AG20443 (cell line): ENCODE results near the gene CELA1.
A peak's percentile ranks its signal among the peaks of the same experiment; 100 is the strongest.

Source experiments
- DNase-seq: peaks from one replicate; pipeline ENCODE4 v3.0.0; 2012; ENCODE audit warnings: low spot score, mixed read lengths

The CELA1 gene

DNA sequence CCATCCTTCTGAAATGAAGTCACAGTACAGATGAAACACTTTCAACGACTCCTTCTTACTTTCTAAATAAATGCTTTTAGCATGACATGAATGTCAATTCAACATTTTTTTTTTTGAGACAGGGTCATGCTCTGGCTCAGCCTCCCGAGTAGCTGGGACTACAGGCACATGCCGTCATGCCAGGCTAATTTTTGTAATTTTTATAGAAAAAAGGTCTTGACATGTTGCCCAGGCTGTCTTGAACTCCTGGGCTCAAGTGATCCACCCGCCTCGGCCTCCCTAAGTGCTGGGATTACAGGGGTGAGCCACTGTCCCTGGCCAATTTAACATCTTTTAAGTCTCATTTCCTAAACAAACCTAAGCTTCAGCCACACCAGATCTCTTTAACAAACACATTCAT is 28.4 kb upstream of the CELA1 start:
- no peak for DNase-seq

DNA sequence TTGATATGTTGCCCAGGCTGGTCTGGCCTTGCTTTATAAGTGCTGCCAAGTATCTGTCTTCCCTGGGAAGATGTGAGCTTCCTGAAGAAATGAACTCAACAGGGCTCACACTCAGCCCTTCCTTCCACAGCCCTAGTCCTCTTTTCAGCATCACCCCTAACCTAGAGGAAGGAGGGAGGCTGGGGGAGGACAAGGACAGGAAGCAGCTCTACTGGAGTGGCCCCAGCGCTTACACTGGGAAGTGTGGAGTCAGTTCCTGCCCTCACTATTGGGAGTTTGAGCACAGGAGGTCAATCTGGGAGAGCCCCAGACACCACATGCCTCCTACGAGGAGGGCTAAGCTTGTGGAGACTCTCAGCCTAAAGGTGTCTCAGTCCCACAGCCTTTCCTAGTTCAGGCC is 27.9 kb upstream of the CELA1 start:
- DNase-seq = no peak

DNA sequence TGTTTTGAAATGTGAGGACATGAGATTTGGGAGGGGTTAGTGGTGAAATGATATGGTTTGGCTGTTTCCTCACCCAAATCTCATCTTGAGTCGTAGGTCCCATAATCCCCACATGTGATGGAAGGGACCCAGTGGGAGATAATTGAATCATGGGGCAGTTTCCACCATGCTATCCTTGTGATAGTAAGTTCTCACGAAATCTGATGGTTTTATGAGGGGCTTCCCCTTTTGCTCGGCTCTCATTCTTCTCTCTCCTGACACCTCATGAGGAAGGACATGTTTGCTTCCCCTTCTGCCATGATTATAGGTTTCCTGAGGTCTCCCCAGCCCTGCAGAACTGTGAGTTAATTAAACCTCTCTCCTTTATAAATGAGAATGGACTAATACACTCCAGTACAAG is 26.7 kb upstream of the CELA1 start:
- DNase-seq = no peak

GRCh38 chr12:51372021-51372420 is 25.5 kb upstream of the CELA1 start:
- DNase-seq = no peak

DNA sequence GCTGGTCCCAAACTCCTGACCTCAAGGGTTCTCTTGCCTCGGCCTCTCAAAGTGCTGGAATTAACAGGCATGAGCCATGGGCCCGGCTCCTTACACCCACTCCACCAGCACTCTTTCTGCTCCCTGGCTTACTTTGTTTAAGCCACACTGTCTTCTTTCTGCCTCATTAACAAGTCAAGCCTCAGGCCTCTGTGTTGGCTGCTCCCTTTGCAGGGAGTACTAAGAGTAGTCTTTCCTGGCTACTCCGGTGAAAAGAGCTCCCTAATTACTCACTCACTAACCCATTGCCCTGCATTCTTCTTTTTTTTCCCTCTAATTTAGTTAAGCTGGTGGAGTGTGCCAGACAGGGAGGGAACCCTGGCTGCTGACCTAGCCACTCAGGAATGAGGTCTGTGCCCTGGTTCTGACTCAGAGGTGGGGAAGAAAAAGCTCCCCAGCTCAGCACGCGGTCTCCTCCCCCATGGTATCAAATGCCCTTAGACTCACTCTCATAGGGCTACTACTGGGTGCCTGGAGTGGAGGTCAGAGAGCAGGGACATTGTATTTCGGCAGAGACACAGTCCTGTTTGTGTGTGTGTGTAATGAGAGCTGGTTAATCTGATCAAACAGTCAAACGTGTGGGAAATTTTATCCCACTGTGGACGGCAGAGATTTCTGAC is 24.9 kb upstream of the CELA1 start:
- DNase-seq = peak; percentile 96

- DNase-seq = no peak
Measured at GRCh38 chr12:51370667-51371066, 24.2 kb upstream of the CELA1 start.

DNA sequence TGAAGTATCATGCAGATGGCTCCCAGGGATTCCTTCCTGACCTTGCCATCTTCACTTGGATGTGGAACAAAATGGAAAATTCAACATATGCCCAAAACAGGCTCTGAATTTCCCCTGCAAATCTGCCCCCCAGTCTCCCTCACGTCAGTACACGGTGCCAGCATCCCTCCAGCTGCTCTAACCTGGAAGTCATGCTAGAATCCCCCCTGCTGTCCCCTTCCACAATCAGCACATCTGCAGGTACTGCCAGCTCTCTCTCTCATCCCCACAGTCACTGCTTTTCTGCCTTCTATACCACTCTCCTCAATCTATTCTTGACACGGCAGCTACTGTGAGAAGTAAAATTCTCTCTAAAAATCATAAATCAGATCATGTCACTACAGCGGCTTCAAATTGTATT is 23.1 kb upstream of the CELA1 start:
- DNase-seq = no peak

DNA sequence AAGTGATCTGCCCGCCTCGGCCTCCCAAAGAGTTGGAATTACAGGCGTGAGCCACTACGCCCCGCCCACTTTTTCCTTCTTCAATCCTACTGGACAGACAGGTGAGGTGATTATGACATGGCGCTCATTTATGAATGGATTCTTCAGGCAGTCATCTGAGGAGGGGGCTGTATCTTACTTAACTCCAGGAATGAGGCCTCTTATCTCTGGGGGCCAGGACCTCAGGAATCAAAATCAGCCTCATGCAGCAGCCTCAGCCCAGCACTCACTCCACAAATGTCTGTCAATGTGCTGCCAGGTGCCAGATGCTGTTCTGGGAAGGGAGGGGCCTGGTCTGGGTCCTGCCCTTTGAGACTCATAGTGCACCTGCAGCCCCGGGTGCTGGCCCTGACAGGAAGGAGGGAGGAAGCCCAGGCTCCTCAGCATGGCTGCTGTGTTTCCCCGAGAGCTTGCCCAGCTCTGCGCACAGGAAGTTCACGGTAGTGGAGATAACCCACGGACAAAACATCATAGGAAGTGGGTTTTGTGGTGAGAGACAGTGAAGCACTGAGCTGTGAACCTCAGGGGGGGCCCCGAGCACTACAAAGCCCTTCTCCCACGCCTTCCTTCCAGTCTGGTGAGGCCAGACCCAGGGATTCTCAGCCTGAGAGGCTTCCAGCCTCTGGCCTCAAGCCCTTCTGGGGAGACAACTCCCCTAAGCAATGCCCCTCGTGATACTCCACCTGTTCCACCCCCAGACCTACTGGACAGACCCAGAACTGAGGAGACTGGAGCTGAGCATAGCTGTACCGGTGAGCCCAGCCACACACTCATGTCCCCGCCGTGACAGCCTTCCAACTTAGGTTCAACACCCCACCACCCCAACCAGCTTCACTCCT is 22.4 kb upstream of the CELA1 start:
- no peak for DNase-seq

DNA sequence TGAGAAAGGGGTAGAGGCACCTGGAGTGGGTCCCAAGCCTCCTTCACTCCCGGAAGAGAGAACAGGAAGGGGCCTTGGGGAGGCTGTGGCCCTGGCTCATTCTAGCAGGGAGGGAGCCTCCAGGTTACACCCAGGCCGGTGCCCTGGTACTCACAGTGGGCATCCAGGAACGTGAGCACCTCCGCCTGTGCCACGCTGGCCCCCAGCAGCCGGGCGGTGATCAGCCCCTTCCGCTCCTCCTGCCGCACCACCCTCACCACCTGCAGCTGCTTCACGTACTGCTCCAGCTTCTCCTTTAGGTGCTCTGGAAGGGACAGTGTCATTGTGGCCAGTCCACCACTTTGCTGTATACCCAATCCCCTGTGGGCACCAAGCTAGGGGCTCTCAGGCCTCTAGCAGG is 18.8 kb upstream of the CELA1 start:
- DNase-seq = no peak

DNA sequence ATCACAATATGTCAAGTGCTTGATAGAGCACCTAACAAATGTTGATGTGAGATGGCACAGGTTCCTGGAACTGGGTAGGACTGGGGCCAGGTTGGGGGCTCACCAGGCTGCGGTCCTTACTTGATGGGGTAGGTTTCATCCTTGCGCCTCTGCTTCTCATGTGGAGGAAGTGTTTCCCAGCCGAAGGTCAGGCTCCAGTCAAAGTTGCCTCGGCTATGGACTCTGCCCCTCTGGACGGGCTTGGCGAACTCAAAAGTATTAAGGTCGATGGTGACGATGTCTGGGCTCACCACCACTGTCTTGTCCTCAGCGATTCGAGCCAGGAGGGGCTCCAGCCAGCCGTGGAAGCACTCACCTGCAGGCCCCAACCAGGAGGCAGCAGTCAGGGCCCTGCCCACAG is 17.5 kb upstream of the CELA1 start:
- no peak for DNase-seq

DNA sequence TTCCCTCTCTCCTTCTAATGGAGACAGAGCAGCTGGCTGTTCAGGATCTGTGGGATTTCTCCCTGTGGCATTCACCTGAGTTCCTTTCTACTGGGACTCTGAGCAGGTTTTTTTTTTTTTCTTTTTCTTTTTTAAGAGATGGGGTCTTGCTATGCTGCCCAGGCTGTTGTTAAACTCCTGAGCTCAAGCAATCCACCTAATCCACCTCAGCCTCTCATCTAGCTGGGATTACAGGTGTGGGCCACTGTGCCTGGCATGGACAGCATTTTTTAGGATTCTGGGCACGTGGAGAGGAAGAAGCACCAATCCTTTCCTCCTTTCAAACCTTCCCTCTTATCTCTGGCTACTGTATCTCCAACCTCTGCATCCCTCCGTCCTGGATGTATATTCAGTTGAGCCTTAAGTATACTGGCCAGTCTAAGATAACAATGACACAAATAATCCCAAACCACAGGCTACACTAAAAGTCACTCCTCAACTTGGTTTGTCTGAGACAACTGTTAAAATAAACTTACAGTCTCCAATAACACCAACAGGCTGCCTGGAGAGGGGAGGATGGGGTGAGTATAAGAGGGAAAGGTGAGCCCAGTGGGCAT is 16.4 kb upstream of the CELA1 start:
- DNase-seq = no peak

GRCh38 chr12:51362307-51362706 is 15.8 kb upstream of the CELA1 start:
- DNase-seq = no peak

DNA sequence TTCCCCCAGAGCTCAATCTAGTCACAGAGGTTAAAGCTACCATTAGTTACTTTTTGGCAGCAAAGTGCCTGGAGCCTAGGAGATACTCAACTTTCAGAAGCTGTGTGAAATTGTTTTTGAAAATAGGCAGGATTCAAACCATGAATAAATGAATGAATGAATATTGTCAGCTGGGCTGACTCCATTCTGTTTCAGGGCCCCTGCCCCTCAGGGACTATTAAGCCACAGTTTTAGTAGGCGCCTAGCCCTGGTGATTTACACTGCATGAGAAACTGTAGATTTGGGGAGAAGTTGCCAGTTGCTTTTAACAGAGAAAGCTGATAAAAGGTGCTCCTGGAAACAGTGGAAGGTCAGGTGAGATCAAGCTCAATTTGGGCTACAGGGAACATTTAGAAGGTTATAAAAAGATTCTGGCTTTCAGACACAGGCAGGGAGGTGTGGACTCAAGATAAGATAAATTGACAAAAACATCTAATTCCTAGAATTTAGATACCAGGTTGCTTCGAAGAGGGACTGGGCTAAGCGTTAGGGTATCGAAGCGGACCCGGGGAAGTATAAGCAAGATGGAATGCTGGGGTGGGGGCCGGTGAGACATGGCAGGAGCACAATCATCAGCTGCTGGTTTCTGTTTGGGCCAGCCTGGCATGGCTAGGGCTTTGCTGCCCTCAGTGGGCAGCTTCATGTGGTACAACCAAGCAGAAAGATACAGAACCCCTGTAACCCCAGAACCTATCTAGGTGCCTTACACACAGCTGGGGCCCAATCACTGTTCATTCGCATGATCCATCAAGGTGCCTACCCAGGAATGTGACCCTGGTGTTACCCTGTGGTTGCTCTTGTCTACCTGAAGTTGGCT is 14.9 kb upstream of the CELA1 start:
- no peak for DNase-seq

- no peak for DNase-seq
Measured at GRCh38 chr12:51360315-51360714, 13.8 kb upstream of the CELA1 start.

- DNase-seq = no peak
Measured at GRCh38 chr12:51359851-51360250, 13.4 kb upstream of the CELA1 start.

DNA sequence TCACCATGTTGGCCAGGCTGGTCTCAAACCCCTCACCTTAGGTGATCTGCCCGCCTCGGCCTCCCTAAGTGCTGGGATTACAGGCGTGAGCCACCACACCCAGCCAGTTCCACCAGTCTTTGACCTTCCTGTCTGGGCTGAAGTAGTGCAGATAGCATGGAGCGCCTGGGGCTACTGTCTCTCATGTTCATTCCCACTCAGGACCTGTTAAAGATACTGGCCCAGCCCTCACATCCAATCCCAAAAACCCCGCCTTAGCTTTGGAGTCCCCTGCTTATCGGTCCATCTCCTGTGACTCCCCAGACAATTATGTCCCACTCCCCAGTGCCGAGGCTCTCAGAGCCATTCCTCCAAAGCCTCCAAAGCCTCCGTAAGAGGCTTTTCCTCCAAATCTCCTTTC is 12.0 kb upstream of the CELA1 start:
- no peak for DNase-seq

DNA sequence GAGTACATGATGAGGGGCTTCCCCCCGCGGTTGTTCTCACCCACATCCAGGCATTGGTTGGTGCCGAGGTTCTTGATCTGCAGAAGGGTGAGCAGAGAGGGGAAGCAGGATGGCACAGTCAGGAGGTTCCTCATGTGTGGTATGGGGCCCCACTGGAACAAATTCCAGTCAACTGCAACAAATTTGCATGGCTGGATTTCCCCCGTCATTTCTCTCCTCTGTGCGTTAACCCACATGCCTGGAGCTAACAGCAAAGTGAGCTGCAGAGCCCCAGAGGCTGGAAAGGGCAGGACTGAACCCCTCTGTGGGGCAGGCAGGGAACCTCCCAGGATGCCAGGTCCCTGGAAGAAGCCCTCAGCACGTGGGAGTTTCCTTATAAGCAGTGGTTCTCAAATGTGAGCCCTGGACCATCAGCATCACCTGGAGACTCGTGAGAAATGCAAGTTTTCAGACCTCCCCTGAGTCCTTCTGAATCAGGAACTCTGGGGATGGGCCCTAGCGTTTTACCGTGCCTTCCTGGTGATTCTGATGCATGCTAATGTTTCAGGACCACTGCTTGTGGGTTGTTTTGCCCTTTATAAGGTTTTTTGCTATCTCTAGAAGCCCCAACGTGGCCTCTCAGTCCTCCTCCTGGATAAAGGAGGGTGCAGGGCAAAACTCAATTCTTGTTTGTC is 11.0 kb upstream of the CELA1 start:
- no peak for DNase-seq

DNA sequence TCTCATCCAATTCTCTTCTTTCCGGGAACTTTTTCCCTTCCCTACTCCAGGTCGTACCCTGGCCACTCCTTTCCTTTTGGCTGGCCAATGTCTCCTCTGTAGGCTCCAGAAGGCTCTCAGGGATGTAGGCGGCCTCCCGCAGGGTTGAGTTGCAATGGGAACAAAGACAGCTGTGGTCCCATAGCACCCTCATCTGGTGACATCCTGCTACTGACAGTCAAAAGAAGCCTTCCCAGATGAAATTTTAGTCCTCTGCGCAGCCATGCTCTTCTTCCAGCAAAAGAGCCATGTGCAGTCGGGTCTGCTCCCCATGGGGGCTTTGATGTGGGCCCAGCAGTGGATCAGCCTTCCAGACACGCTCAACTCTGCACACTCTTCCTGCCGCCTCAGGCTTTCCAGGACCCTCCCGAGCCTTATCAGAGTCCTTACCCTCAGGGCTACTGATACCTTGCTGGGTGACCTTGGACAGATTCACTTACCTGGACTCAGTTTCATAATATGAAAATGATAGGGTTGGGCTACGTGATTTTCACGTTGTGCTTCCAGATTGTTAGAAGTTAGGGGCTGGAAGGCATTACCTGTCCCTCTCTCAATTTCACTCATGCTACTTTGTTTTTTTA is 5.5 kb upstream of the CELA1 start:
- peak; percentile 75 for DNase-seq

GRCh38 chr12:51349026-51349425 is 2.5 kb upstream of the CELA1 start:
- DNase-seq = peak; percentile 31

DNA sequence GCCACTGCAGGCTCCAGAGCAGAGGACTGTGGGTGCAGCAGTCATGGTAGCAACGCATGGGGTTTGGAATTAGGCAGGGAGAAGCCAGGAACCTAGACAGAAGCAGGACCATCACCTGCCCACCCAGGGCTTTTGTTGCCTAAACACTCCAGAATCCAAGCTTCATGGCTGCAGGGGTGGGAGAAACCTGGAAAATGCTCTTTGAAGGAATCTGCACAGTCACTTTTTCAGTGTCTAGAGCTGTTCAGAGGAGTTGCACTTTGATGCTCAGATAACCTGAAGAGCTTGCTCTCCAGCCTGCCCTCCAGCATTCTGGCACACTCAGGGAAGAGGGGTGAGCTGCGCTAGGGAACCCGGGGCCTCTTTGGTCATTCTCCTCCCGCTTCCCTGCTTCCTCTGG is 1.6 kb upstream of the CELA1 start:
- no peak for DNase-seq

GRCh38 chr12:51345681-51346080 is 798 bp downstream of the CELA1 start:
- no peak for DNase-seq
